Ovary (tissue), 9 donors: ENCODE measurements around the gene SDR39U1. TPM values are rescaled to one million over a fixed set of nuclear protein-coding genes. Genes with fewer than 3 reads are reported as not detected.
"Not testable (repeated sequence)": the region's sequence is repeated elsewhere in the genome, so short reads cannot be mapped to it uniquely, and the experiment has no call there.

Experiments
- DNase-seq, 5 donors: peaks; one replicate each; pipeline ENCODE4 v3.0.0-alpha.2; 2019 to 2020
- H3K27ac ChIP-seq, 2 donors: fragments of 200-600 bp; one replicate each; pipeline versions ENCODE4 v1.5.1 to v1.8.0; 2019 to 2022
- H3K27me3 ChIP-seq: fragments of 200-600 bp; one replicate; pipeline ENCODE4 v1.8.0; 2022
- H3K36me3 ChIP-seq: fragments of 200-600 bp; sonication (generic); one replicate; pipeline ENCODE4 v1.5.1; 2019
- H3K4me1 ChIP-seq: one replicate; pipeline ENCODE4 v1.8.1; 2013; ENCODE audit warnings: mild to moderate bottlenecking, moderate library complexity; ENCODE audit not compliant: insufficient read depth
- H3K4me3 ChIP-seq: fragments of 200-600 bp; sonication (generic); one replicate; pipeline ENCODE4 v1.5.1; 2017
- H3K9me3 ChIP-seq, 2 donors: fragments of 200-600 bp in 1 of 2; sonication (generic) in 1 of 2; one replicate each; pipeline versions ENCODE4 v1.5.1 to v1.8.1; 2013 to 2019; ENCODE audit warnings: mild to moderate bottlenecking in 1 of 2, moderate library complexity in 1 of 2
- CTCF ChIP-seq, 3 donors: fragments of 450-650 bp in 2 of 3; fragments of 200-600 bp in 1 of 3; IDR thresholded peaks; one replicate each; pipeline versions ENCODE4 v1.5.1 to v1.8.0; 2016 to 2022; ENCODE audit warnings: antibody characterized with exemption in 3 of 3, mild to moderate bottlenecking in 1 of 3
- EP300 ChIP-seq: sonication (generic); formaldehyde crosslinking; IDR thresholded peaks from one replicate; pipeline ENCODE4 v1.6.1; 2017; ENCODE audit warnings: antibody characterized with exemption
- POLR2A ChIP-seq: fragments of 450-650 bp; IDR thresholded peaks from one replicate; pipeline ENCODE4 v1.6.1; 2017; ENCODE audit warnings: antibody characterized with exemption, mild to moderate bottlenecking, moderate library complexity
- WGBS, 3 donors: extraction: QIAGEN DNeasy Blood & Tissue Kit in 1 of 3; methylation state at CpG; one replicate each; pipeline versions ENCODE4 v1.1.5 to v1.1.7; 2013 to 2017; 5-methylcytosine and 5-hydroxymethylcytosine counted together
- intact Hi-C, 4 donors: fragments of 100-400 bp; cut with DNase I; formaldehyde crosslinking; loops; one replicate each; pipeline versions ENCODE4 v1.11.0 to v1.15.1; 2022 to 2023
- polyA plus RNA-seq, 2 donors: library from polyadenylated mRNA; stranded (reverse); fragments of 200-250 nt in 1 of 2; fragments of 350-450 nt in 1 of 2; fragmentation: Illumina TruSeq in 1 of 2; extraction: RNeasy Lipid Tissue Mini Kit (QIAGEN cat#74804) in 1 of 2; gene quantifications; one replicate each; pipeline ENCODE4 v1.2.3, GENCODE V29; 2013 to 2014
- total RNA-seq, 7 donors: library from RNA; depleted of rRNA in 2 of 7; stranded (reverse); fragments of >200 nt in 2 of 7; fragmentation: NEBNext Ultra II Directional in 3 of 7; extraction: Animal tissue kit (Norgen Biotek cat#: 25700) in 3 of 7; gene quantifications; one replicate each; pipeline versions ENCODE4 v1.1.0 to v1.2.4, GENCODE V29; 2016 to 2023
- donor health status: DM: no; HTN: no; CAD: no; lungs with moderate emphysema.
- donor health status: DM: no; HTN: no; CAD: no.
- donor health status: Bipolar disorder and iron deficiency.
- donor health status: DM: yes; HTN: yes; CAD: no.
- donor health status: DM: no; HTN: no; CAD: no.
- donor health status: DM: yes; HTN: yes; CAD: no.

Gene SDR39U1
- total and polyA plus RNA-seq, 9 donors = 33.4 to 68.8 (median 62.4) TPM

GRCh38 chr14:24481622-24482324 lies 39.2 kb upstream of the SDR39U1 start:
- Histone ChIP-seq H3K4me1 (no peaks in the 10 kb centered on the region), H3K27me3 (no peaks in the 10 kb centered on the region), H3K27ac (no peak overlapping the region), H3K4me3 (no peak overlapping the region), H3K36me3 (no peaks in the 10 kb centered on the region), H3K9me3 (no peaks in the 10 kb centered on the region)
- DNase-seq = no peak
- intact Hi-C loops = no loop called here
- 57 to 59% (median 58%) methylated on average over 23 of the region's 23 CpGs for WGBS, 3 donors
- TF ChIP-seq CTCF (IDR thresholded peaks at IDR 0.05) (no peak), EP300 (no peak), POLR2A (no peak)

GRCh38 chr14:24479999-24480398 lies 37.4 kb upstream of the SDR39U1 start:
- 31 to 86% (median 33%) methylated on average over 1 of the region's 1 CpG for WGBS, 3 donors
- DNase-seq, H3K27ac ChIP-seq, H3K4me1 ChIP-seq, intact Hi-C loops, H3K27me3 ChIP-seq, H3K9me3 ChIP-seq, H3K36me3 ChIP-seq, H3K4me3 ChIP-seq: not testable (repeated sequence)

- 85 to 90% (median 86%) methylated on average over 4 of the region's 4 CpGs for WGBS, 3 donors
Observed at GRCh38 chr14:24475261-24475660, 32.7 kb upstream of the SDR39U1 start.

GRCh38 chr14:24473211-24473610 lies 30.6 kb upstream of the SDR39U1 start:
- H3K36me3 ChIP-seq = no peaks in the 10 kb centered on the region
- WGBS, 3 donors = 69 to 94% (median 86%) methylated on average over 12 of the region's 12 CpGs
- intact Hi-C loops = no loop called here
- H3K9me3 ChIP-seq = no peaks in the 10 kb centered on the region
- H3K27me3 ChIP-seq = no peaks in the 10 kb centered on the region
- DNase-seq = no peak
- TF ChIP-seq CTCF (IDR thresholded peaks at IDR 0.05) = no peak
- TF ChIP-seq POLR2A = no peak
- no peak for TF ChIP-seq EP300
- no peak overlapping the region for H3K4me3 ChIP-seq
- no peaks in the 10 kb centered on the region for H3K4me1 ChIP-seq
- no peak overlapping the region for H3K27ac ChIP-seq

More at GRCh38 chr14:24475261-24475660, 32.7 kb upstream of the SDR39U1 start:
- no peak for DNase-seq
- no peaks in the 10 kb centered on the region for H3K4me1 ChIP-seq
- intact Hi-C loops = no loop called here
- H3K4me3 ChIP-seq = no peak overlapping the region
- no peak for TF ChIP-seq POLR2A
- TF ChIP-seq EP300 = no peak
- H3K36me3 ChIP-seq = no peaks in the 10 kb centered on the region
- no peaks in the 10 kb centered on the region for H3K27me3 ChIP-seq
- H3K27ac ChIP-seq = no peak overlapping the region
- no peaks in the 10 kb centered on the region for H3K9me3 ChIP-seq

GRCh38 chr14:24470450-24470849 lies 27.9 kb upstream of the SDR39U1 start:
- DNase-seq, intact Hi-C loops, H3K27me3 ChIP-seq, H3K36me3 ChIP-seq, H3K9me3 ChIP-seq, H3K4me1 ChIP-seq, H3K4me3 ChIP-seq, H3K27ac ChIP-seq: not testable (repeated sequence)
- WGBS, 3 donors = 89 to 90% (median 89%) methylated on average over 2 of the region's 2 CpGs

- WGBS, 3 donors = 91 to 92% (median 92%) methylated on average over 3 of the region's 3 CpGs
- Histone ChIP-seq H3K4me1 (no peaks in the 10 kb centered on the region), H3K4me3 (no peak overlapping the region), H3K27me3 (no peaks in the 10 kb centered on the region), H3K36me3 (no peaks in the 10 kb centered on the region), H3K9me3 (no peaks in the 10 kb centered on the region), H3K27ac (no peak overlapping the region)
- TF ChIP-seq POLR2A = no peak
- no peak for TF ChIP-seq CTCF (IDR thresholded peaks at IDR 0.05)
- TF ChIP-seq EP300 = no peak
- intact Hi-C loops = no loop called here
- no peak for DNase-seq
Observed at GRCh38 chr14:24465805-24466204, 23.2 kb upstream of the SDR39U1 start.
